Kidney epithelial cell (primary cell): ENCODE measurements around the gene TAF6L. TPM values are rescaled to one million over a fixed set of nuclear protein-coding genes. Genes with fewer than 3 reads are reported as not detected.
A peak's percentile ranks its signal among the peaks of the same experiment; 100 is the strongest.

Experiments
- DNase-seq: peaks from one replicate; pipeline ENCODE4 v3.0.0-alpha.2; 2010; ENCODE audit warnings: low read depth
- H3K27me3 ChIP-seq: 2 replicates; pipeline ENCODE4 v1.6.0; 2011; ENCODE audit warnings: low read length; ENCODE audit not compliant: control insufficient read depth, insufficient read depth
- H3K36me3 ChIP-seq: 2 replicates; pipeline ENCODE4 v1.5.1; 2011; ENCODE audit warnings: low read length; ENCODE audit not compliant: control insufficient read depth, insufficient read depth
- H3K4me3 ChIP-seq: 2 replicates; pipeline ENCODE4 v1.5.1; 2011; ENCODE audit warnings: low read depth, mild to moderate bottlenecking, control low read depth, low read length
- CTCF ChIP-seq: IDR thresholded peaks from 2 replicates; pipeline ENCODE4 v1.5.1; 2011; ENCODE audit warnings: mild to moderate bottlenecking, moderate library complexity, low read length, control low read depth, inconsistent platforms; ENCODE audit not compliant: insufficient read depth, poor library complexity, severe bottlenecking
- total RNA-seq: library from RNA; depleted of rRNA; stranded (reverse); fragments of >200 nt; gene quantifications from 2 replicates; pipeline ENCODE4 v1.2.3, GENCODE V29; 2015

Gene TAF6L
- total RNA-seq, 1 donor from 2014 or later = 29.1 TPM

- H3K27me3 ChIP-seq = no peaks in the 10 kb centered on the region
- no peaks in the 10 kb centered on the region for H3K36me3 ChIP-seq
These were observed 25.1 kb downstream of the TAF6L start for GRCh38 chr11:62796281-62796680.

DNA sequence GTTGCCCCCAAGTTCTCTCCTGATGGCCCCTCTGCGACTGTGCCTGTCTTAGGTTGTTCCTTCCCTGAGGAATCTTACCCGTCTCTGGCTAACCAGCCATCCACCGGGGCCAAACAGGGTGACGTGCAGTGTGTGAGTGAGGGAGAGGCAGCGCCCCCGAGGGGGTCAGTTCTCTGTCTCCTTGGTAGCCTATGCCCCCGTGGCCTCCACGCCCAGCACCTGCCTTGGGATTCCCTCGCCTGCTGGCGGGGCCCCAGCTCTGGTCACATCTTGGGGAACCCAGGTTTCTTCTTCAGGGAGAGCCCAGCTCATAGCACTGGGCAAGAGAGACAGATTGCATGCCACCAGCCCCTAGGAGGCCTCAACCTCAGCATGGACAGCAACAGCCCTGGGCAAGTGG, 28.3 kb downstream of the TAF6L start:
- H3K4me3 ChIP-seq = no peak overlapping the region
- no peak for DNase-seq
- H3K27me3 ChIP-seq = no peaks in the 10 kb centered on the region
- H3K36me3 ChIP-seq = peaks cover 3% of the 10 kb centered on the region
- TF ChIP-seq CTCF = no peak

More at GRCh38 chr11:62796281-62796680, 25.1 kb downstream of the TAF6L start:
- TF ChIP-seq CTCF = no peak
- no peak for DNase-seq
- no peak overlapping the region for H3K4me3 ChIP-seq

DNA sequence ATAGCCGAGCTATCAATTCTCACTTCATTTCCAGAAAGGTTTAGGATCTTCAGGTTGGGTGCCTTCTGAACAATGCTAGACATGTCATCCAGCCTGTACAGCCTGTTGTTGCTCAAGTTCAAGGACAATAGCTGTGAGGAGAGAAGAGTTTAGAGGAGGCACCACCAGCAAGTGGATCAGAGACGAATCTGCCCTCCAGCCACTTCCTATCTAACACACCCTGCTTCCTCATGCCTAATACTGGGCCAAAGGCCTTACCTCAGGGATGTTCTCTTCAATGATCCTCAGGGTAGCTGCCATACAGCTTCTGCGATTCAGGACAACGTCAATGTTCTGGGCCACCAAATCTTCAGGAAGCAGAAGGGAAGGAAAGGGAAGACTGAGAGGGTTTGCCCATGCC, 29.9 kb downstream of the TAF6L start:
- Histone ChIP-seq H3K36me3 (peaks cover 3% of the 10 kb centered on the region), H3K27me3 (no peaks in the 10 kb centered on the region), H3K4me3 (no peak overlapping the region)
- DNase-seq = no peak
- TF ChIP-seq CTCF = no peak

DNA sequence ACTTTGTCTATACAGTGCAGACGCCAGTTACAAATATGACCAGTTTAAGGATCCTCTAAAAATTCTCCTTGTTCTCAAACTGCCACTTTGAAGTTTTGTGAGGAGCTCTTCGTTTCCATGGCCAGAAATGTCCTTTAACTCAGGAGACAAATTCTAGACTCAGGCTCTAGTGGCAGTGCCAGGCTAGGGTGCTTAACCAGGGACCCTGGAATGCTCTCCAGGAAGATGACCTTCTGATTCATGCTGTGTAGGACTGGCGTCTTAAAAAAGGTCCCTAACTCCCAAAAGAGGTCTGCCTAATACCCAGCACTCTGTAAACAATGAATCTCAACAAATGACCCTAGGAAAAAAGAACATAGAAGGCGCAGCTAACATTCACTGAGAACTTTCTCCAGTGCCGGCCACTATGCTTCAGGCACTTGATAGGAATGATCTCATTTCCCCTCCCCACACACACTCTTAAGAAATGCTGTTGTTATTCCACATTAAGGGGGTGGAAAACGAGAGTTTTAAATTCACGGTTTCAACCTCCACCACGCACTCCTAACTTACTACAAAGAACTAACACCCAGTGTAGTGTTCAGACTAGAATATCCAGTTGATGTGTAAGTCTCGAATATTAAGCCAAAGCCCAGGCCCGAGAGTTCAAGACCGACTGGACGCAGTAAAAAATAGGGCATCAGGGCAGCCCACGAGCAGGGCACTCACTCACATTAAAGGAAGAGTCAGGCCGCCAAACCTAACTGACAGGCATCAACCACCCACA, 33.3 kb downstream of the TAF6L start:
- H3K27me3 ChIP-seq = no peaks in the 10 kb centered on the region
- TF ChIP-seq CTCF = no peak
- no peak for DNase-seq

DNA sequence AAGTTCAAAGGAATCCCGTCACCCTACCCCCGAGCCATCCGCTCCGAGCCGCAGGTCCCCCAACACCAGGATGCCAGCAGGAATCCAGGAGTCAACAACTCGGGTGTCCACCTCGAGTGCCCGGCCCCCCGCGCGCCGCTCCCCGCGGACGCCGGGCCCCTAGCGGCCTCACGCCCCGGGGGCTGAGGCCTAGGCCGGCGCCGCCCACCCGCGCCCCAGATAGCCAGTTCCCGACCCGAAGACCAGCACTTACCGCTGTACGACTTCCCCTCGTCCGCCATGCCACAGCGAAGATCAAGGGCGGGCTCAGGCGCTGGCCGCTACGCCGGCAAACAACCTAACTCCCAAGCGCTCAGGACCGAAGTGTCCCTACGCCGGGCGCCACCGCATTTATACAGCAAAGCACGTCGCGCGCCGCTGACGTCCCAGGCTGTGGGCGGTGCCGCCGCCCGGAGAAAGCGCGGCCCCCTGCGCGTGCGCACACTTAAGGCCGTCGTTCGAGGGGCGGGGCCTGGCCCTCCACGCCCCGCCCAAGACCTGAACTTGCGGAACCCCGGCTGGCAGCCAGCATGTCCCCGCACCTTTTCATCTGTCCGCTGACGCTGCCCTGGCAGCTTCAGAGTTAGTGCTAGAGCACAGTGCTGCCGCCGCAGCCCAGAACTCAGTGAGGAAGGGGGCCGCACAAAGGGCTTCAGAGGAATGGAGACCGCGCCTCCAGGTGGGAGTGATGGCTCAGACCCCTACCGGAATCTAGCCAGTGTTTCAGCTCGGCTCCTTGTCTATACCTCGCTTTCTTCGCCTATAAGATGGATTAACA, 34.1 kb downstream of the TAF6L start, which contains the start of gene NXF1:
NXF1 (minus strand) TSS at position 365 of the 817 bp plus-strand sequence; CDS start at position 281, 84 bp downstream.
- no peak for TF ChIP-seq CTCF
- Histone ChIP-seq H3K4me3 (peak within 1 kb of the TSS; percentile 80), H3K36me3 (peaks cover 3% of the 10 kb centered on the region), H3K27me3 (no peaks in the 10 kb centered on the region)
- DNase-seq = no peak

More for the DNA sequence above, 33.3 kb downstream of the TAF6L start:
- Histone ChIP-seq H3K4me3 (peak overlapping the region; percentile 80), H3K36me3 (peaks cover 3% of the 10 kb centered on the region)
